LNCAP (cell line): Measurements from ENCODE around the gene SLC36A3.

Experiments used
- TF ChIP-seq, protein P1 (sequence below): fragments of 450-650 bp; IDR thresholded peaks from 2 replicates; pipeline ENCODE4 v1.5.1; 2017; ENCODE audit warnings: mild to moderate bottlenecking

SLC36A3 gene

DNA sequence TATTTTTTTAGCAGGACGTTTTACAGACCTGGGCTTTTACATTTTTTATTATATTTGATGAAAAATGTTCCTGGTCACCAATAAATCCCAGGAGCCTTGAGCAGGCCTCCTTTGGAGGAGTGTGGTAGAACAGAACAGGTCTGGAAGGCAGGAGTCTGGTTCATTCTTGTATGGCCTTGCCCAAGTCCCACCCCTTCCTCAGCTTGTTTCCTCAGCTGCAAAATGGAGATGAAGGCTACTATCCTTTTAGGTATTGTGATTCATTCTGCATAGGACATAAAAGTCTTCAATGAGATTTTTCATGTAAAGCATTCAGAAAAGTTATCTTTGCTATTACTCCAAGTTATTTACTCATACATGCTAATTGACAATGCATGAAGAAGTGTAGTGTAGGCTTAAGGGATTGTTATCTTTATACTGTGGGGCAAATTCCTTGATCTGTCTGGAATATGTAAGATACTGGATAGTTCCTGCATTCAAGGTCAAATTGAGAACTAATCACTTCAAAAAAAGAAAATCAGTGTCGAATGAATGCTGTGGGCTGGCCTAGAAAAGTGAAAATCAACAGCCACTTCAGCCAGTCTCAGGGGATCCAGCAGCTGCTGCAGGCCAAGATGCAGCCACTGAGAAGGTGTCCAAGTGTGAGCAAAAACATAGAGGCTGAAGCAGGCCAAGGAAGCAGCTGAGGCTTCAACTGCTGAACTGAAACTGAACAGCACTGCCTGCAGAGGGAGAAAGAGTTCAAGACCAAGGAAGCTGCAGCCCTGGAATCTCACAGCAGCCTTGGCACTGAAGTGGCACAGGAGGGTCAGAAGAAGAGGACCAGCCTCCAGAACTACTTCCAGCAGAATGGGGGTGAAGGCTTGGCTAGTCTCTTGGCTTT lies 15.5 kb upstream of the SLC36A3 start:
- TF ChIP-seq, protein P1, sequence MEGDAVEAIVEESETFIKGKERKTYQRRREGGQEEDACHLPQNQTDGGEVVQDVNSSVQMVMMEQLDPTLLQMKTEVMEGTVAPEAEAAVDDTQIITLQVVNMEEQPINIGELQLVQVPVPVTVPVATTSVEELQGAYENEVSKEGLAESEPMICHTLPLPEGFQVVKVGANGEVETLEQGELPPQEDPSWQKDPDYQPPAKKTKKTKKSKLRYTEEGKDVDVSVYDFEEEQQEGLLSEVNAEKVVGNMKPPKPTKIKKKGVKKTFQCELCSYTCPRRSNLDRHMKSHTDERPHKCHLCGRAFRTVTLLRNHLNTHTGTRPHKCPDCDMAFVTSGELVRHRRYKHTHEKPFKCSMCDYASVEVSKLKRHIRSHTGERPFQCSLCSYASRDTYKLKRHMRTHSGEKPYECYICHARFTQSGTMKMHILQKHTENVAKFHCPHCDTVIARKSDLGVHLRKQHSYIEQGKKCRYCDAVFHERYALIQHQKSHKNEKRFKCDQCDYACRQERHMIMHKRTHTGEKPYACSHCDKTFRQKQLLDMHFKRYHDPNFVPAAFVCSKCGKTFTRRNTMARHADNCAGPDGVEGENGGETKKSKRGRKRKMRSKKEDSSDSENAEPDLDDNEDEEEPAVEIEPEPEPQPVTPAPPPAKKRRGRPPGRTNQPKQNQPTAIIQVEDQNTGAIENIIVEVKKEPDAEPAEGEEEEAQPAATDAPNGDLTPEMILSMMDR = peak; percentile 32

DNA sequence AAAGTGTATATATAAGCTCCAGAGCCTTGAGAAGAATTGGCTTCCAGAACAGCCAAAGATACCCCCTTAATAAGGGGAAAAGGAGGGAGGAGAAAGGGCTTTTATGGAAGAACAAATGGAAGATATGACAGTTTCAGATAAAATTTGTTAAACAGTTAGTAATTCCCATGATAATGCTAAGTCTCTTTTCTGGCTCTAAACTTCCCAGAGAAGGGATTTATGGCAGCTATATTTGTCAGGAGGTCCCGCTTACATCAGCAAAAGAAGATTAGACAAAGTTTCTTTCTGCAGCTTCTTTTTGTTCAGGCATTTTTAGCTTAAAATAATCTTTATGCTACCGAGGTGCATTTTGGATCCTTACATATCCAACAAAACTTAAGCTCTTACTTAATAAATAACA lies 14.3 kb upstream of the SLC36A3 start:
- TF ChIP-seq, protein P1 = no peak

DNA sequence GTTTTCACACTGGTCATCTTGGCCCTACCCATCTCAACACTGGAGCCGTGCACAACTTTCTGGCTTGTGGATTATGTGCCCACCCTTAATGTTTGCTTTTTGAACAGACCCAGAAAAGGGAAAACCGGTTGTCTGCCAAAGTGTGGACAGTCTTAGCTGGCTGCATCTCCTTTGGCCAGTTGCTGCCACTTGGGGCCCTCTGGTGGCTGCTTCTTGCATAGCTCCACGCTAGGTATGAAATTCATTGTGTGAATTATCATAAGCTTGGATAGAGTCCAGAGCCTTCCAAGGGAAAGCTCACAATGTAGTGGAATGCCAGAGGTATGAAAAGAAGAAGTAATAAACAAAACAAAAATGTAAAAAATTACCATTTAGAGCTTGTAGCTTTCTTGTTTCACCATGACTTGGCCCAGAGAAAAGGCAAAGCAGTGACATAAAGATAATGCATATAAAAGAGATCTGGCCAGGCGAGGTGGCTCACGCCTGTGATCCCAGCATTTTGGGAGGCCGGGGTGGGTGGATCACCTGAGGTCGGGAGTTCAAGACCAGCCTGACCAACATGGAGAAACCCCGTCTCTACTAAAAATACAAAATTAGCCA lies 12.5 kb upstream of the SLC36A3 start:
- TF ChIP-seq, protein P1 = peak; percentile 94

DNA sequence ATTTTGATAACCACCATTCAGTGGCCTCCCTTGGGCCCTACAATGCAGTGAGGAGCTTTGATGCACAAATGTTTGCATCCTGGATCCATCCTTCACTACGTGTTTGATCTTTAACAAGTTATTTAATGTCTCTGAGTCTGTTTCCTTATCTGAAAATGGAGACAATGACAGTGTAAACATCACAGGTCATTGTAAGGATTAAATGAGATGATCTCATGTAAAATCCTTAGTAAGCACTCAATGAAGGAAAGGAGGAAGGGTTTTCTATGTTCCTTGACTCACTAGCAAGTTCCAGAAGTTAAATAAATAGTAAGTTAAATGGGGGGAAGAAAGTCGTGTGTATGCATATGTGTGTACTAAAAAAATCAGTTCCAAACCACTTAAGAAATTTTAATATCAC lies 9.8 kb upstream of the SLC36A3 start:
- TF ChIP-seq, protein P1 = no peak

DNA sequence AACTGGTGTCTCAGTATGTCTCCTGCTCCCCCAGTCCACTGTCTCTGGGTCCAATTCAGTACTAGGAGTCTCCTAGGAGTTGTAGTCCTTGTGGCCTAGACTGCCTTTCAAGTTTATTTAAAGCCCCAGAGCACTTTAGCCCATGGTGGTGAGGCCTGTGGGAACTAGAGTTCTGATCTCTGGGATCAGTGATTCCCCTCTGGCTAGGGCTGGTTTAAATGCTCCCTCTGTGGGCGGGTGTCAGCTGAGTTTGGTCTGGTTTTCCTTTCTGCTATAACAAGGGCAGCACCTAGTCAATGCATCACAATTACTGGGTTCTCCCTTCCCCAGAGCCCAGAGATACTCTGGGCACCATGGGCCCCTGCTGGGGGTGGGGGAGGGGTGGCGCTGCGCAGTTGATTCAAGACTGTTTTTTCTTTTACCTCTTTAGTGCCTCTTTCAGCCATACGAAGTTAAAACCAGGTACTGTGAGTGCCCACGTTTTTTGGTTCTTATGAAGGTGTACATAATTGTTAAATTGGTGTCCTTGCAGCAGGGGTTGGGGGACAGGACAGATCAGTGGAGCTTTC lies 9.3 kb upstream of the SLC36A3 start:
- TF ChIP-seq, protein P1 = no peak

DNA sequence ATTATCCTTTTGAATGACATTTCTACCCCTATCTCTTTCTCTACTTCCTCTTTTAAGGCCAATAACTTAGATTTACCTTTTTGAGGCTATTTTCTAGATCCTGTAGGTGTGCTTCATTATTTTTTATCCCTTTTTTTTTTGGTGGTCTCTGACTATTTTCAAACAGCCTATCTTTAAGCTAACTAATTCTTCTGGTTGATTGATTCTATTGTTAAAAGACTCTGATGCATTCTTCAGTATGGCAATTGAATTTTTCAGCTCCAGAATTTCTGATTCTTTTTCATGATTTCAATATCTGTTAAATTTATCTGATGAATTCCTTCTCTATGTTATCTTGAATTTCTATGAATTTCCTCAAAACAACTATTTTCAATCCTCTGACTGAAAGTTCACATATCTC lies 7.4 kb upstream of the SLC36A3 start:
- TF ChIP-seq, protein P1 = no peak

DNA sequence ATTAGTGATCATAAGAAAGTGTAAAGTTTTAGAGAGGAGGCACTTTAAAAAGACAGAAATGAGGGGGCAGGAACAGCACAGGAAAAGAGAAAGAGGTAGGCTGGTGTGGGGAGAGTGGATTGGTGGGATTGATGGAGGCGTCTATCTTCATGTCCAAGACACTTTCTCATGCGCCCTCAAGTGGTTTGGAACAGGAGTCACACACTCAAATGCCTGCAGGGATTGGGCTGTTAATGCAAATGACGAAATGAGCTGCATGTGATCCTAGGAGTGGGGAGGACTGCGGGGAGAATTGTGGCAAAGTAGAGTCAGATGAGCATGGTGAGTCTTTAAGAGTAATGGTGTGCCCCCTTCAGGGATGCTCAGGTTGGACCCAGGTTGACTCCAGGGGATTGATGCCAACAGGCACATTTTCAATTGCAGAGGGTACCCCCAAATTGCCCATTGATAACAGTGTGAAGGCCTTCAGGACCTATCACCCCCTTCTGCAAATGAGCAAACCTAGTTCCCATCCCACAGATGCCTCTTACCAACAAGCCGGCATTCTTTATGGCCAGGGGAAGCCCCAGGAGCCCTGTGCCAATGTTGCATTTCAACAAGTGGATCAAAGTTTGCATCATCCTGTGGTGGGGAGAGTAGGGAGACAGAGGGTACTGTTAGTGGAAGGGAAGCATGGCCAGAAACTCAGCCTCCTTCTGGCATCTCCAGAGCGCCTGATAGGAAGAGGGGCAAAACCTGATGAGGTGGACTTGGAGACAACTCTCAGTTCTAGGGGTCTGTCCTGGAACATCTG lies 5.3 kb downstream of the SLC36A3 start:
- TF ChIP-seq, protein P1 = peak; percentile 30; the same call in 1 of the 2 replicates
